Stimulated activated CD8-positive, alpha-beta memory T cell treated with anti-CD3 and anti-CD28 coated beads, Interleukin-15, amount 100 ng/mL, for 4 hours (primary cell): Measurements from ENCODE around the gene QKI.

Experiments
- DNase-seq, 2 donors: peaks; one replicate each; pipeline ENCODE4 v3.0.0-alpha.2; 2020; ENCODE audit warnings: low read depth in 2 of 2

Gene QKI

DNA sequence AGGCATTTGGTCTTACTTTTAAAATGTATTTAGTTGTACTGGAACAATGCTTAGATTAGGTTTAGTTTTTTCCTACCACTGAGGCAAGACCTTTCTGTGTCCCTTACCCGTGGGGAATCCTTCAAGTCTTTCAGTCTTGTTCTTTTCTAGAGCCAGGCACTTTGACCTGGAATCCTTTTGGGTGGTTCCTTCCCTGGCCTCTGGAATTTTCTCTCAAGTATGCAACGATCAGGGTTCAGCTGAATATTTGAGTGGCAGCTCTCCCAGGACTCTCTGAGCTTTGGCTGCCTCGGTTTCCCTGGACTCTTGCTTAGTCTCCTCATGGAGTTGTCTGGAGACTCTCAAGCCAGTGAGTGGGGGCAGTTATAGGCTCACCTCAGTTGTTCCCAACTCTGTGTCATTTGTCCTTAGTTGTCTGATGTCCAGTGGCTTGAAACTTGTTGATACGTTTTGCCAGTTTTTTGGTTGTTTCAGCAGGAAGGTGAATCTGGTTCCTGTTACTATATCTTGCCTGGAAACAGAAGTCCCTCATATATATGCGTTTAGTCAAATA, 118.1 kb downstream of the QKI start:
- DNase-seq, result no peak

DNA sequence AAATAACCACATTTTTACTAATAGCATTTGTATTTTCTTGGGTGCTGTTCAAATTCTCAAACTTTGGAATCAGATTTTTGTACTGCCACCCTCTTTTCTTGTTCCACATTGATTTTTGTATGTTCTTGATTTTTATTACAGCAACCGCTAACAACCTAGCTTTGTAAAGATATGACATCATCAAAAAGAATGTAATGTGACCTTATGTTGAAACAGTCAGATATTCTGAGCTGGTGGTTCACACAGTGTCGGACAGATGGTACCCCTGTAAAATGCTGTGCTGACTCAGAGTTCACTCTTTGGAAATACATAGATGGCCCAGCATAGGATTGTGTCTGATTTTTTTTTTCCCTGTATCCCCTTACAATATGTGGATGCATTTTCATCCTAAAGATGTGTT, 118.9 kb downstream of the QKI start:
- no peak for DNase-seq

- DNase-seq, result no peak
Observed at GRCh38 chr6:163536770-163537169, 122.3 kb downstream of the QKI start.

- no peak for DNase-seq
Observed at GRCh38 chr6:163538331-163538730, 123.8 kb downstream of the QKI start.

- no peak for DNase-seq
Observed at GRCh38 chr6:163539101-163539762, 124.7 kb downstream of the QKI start.

DNA sequence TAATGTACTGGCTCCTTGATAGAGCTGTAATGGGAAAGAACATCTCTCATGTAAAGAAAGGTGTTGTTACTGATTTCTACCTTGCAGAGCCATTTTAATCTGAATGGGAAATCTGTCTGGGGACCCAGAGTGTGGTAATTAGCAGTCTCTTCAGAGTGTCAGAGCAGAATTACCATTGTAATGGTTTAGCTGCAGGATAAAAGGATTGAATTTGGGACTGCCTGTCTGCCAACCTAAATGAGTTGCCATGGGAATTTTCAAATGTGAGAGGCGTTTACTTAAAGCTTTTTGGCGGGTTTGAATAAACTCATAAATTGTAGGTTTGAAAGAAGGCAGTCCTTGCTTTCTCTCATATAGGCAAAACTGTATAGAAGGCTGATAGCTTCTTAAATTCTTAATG, 128.8 kb downstream of the QKI start:
- no peak for DNase-seq

DNA sequence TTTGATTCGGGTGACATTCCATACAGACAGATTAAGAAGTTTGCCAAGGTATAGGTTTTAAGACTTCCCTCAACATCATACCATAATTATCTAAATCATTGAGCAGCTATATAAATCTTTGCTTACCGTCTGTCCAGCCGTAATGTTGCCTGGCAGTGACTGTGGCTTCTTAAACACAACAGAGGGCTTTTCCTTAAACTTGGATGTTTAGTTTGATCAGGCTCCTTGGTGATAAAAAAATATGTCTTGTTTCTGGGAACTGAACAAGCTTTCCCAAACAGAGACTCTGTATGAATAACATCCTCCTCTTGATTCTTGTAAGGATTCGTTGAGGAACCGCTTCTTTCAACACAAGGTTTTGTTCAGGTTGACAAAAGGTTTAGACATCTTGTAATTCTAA, 130.9 kb downstream of the QKI start:
- DNase-seq, result no peak

DNA sequence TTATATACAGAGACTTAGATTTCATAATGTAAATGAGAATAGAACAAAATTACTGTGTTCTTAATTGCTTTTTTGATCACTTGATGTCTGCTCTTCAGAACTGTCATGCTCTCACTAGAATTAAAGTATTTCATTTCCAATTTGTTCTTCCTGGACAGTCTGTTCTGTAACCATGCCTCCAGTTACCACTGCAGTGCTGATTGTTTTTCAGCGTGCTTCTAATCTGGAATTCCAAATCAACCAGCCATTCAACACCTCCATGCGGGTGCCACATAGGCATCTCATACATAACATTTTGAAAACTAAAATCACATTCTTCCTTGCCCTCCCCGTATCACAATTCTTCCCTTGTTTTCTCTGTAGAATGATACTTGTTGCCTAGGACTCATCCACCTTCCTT, 132.8 kb downstream of the QKI start:
- DNase-seq, result no peak

GRCh38 chr6:163548624-163549023, 134.1 kb downstream of the QKI start:
- no peak for DNase-seq

DNA sequence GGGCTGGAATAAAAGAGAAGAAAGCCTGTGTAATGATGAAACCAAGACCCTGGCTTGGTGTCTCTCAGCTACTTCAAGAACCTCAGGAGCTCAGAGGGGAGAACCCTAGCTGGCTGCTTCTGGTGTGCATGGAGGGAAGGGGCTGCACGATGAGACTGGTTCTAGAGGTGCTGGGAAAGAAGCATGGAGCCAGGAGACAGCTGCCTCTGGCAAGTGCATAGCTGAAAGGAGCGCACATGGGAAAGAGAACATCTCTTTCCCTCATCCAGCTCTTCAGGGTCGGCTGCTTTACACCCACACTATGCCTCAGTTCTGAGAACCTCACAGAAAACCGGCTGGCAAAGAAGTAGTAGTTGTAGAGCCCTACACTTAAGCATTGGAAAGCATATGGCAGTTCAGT, 139.5 kb downstream of the QKI start:
- DNase-seq, result no peak

DNA sequence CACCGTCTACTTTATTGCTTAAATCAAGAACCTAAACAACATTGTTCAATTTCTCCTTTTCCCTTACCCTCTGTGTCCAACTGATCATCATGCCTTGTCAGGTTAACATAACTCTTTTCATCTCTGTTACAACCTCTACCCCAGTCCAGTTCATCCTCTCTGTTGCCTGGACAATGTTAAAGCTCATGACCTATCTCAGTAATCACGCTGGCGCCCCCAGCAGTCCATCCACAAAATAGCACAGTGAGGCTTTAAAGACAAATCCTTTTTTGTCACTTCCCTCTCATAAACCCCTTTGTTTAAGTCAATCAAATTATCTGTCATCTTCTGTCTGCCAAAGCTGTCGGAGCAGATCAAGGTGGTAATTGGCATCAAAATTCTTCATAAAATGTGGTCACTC, 140.1 kb downstream of the QKI start:
- peak in 1 of 2 donors; percentile 24 for DNase-seq

GRCh38 chr6:163559661-163560060, 145.1 kb downstream of the QKI start:
- DNase-seq, result no peak

- DNase-seq, result no peak
Observed at GRCh38 chr6:163563318-163563717, 148.8 kb downstream of the QKI start.

DNA sequence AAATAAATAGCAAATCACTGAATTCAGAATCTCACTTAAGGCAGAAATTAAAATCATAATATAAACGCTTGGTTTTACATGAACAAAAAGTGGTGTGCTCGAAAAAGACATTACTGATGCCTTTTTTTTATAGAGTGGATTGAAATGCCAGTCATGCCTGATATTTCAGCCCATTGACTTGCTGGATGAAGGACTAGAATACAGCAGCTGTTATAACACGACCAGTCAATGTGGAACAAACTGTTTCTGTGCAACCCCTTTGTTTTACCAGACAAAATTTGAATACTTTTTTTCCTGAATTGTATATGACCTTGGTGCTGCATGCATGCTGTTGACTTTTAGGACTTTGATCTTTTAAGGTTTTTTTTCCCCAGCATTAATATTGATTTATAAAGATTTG, 150.0 kb downstream of the QKI start:
- DNase-seq, result no peak

DNA sequence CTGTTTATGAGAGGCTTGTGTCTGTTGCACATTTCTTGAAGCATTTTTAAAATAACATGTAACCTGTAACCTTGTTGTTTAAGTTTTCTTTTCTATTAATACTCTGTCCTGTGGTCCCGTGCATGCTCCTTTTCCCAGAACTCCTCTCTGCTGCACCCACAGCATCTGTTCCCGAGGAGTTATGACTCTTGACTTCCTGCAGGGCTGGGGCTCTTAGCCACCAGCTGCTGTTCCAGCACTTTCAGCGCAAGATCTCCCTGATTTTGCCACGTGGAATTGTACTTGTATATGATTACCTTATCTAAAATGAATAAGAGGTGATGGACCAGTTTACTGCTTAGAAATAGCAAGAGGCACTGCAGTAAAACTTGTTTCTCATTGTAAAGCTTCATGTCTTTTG, 150.6 kb downstream of the QKI start:
- no peak for DNase-seq

- DNase-seq, result no peak
Observed at GRCh38 chr6:163566056-163566455, 151.5 kb downstream of the QKI start.

DNA sequence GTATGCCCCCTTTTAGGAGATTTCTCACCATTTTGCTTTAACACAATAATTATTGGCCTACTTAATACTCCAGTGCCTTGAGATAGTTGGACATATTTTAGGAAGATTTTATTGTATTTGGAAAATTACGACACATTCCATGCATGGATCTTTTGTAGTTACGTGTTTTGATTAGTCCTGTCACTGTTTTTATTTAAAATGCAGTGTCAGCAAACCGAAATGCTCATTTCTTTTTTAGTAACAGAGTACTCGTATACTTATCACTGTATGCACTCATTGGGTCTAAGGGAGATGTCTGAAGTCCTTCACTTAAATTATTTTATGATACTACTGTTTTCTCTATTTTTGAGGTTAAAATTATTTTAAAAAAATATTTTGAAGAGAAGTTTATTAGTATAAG, 153.8 kb downstream of the QKI start:
- no peak for DNase-seq

- no peak for DNase-seq
Observed at GRCh38 chr6:163570579-163571231, 156.2 kb downstream of the QKI start.

- no peak for DNase-seq
Observed at GRCh38 chr6:163571730-163572129, 157.2 kb downstream of the QKI start.

DNA sequence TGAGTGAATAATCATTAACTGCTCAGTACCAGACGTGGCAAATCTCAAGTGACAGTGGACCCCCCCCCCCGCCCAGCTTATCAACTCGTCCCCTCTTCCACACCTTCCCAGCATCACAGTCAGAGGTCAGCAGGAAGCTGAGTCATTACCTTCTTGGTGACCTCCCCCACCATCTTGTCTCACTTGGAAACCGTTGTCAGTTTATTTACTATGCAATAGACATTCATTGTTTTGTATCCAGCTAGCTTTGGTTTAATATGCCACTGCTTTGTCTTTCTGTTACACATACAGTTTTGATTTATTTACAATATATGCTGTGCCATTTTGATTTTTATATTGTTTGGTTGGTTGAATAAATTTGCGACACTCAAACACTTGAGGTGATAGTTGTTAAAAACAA, 158.1 kb downstream of the QKI start:
- no peak for DNase-seq

DNA sequence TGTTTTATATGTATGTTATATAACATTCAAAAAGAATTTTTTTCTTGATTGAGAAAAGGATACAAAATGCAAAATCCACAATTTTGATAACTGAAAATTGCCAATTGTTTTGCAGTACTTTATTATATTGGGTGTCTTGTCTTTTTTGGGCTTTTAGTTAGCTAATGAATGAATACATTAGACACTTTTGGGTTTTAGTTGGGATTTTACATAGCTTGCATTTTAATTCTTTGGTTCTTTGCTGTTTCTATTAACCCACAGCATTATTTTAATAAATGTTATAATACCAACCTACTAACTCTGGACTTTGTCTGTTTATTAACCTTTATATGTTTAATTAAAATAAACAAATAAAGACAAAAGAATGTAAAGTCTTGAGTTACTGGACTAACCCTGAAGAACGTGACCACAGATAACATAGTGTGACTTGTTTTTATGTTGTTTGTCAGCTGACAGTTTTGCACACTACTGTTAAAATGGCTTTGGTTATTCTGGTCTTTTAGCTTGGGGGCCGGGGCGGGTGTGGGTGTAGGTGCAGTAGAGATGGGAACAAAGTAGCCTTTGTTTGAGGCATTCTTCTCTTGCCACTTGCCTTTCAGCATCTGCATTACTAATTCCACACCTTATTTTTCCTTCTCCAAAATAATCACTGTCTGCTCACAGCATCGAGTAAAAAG, 159.1 kb downstream of the QKI start:
- no peak for DNase-seq

- no peak for DNase-seq
Observed at GRCh38 chr6:163576114-163576513, 161.6 kb downstream of the QKI start.

DNA sequence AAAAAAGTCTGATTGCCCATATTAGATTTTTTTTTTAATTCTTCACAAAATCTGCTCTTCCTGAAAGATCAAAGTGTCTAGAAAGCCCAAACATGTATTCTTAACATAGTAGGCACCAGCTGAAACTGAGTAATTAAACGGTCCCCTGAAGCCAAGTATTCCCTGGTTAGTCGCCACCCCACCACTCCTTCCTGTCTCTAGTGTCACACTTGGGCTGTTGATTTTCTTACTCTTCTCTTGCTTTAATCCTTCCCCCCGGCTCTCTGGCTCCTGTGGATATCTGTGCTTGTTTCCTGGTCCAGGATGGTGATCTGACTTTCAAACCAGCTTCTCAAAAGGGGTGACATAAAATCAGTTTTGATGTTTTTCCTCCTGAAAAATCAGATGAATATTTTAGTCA, 162.9 kb downstream of the QKI start:
- no peak for DNase-seq
